Hepatocyte (in vitro differentiated cells): ENCODE results near the gene LEAP2.

Experiments used
- EZH2 ChIP-seq: fragments of 200-600 bp; sonication (generic); IDR thresholded peaks from 2 replicates; pipeline ENCODE4 v1.6.1; 2016; ENCODE audit warnings: antibody characterized with exemption, mild to moderate bottlenecking, borderline replicate concordance
- TF ChIP-seq, protein P1 (sequence below): fragments of 200-600 bp; sonication (generic); IDR thresholded peaks from 2 replicates; pipeline ENCODE4 v1.5.1; 2016; ENCODE audit warnings: antibody characterized with exemption, mild to moderate bottlenecking; ENCODE audit not compliant: poor library complexity

DNA sequence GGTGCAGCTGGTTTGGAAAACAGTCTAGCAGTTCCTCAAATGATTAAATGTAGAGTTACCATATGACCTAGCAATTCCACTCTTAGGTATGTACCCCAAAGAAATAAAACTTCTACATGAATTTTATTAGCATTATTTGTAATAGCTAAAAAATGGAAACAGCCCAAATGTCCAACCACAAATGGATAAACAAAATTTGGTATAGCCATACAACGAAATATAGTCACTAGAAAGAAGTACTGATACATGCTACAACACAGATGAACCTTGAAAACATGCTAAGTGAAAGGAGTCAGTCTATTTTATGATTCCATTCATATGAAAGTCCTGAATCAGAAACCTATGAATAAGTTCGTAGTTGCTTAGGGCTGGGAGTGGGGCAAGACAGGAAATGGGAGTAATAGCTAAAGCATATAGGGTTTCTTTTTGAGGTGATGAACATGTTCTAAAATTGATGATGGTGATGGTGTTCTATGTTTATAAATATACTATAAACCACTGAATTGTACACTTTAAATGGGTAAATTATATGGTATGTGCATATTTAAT, 13.5 kb upstream of the LEAP2 start:
- TF ChIP-seq, protein P1, sequence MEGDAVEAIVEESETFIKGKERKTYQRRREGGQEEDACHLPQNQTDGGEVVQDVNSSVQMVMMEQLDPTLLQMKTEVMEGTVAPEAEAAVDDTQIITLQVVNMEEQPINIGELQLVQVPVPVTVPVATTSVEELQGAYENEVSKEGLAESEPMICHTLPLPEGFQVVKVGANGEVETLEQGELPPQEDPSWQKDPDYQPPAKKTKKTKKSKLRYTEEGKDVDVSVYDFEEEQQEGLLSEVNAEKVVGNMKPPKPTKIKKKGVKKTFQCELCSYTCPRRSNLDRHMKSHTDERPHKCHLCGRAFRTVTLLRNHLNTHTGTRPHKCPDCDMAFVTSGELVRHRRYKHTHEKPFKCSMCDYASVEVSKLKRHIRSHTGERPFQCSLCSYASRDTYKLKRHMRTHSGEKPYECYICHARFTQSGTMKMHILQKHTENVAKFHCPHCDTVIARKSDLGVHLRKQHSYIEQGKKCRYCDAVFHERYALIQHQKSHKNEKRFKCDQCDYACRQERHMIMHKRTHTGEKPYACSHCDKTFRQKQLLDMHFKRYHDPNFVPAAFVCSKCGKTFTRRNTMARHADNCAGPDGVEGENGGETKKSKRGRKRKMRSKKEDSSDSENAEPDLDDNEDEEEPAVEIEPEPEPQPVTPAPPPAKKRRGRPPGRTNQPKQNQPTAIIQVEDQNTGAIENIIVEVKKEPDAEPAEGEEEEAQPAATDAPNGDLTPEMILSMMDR: no peak
- no peak for TF ChIP-seq EZH2
